ENCODE results near the gene ARL5B.
A peak's percentile ranks its signal among the peaks of the same experiment; 100 is the strongest.

Gene ARL5B

DNA sequence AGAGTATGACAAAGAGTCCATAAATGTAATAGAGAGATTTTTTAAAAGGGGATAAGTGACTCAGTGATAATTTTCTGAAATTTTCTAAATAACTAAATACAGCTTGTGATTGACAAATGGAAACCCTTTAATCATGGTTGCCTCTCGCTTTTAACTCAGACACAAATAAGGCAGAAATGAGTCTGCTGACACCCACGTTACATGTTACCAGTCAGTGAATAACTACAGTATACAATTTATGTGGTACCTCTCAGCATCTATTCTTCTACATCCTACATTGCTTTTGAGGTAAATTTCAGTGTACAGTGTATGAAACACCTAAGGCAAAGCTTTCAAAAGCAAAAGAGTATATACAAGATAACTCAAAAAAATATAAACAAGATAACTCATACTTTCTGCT, 12.1 kb upstream of the ARL5B start:
- no peak for DNase-seq
- no peaks in the 10 kb centered on the region for H3K27me3 ChIP-seq (ENCODE audit: insufficient read depth, low read depth, severe bottlenecking)
- TF ChIP-seq CTCF (IDR thresholded peaks at IDR 0.05; ENCODE audit: low read depth, low read length): no peak
- H3K4me3 ChIP-seq (ENCODE audit: low read depth, low read length): no peak overlapping the region
- no peak overlapping the region for H3K27ac ChIP-seq
- no peaks in the 10 kb centered on the region for H3K36me3 ChIP-seq
- no peaks in the 10 kb centered on the region for H3K9me3 ChIP-seq (ENCODE audit: severe bottlenecking)

DNA sequence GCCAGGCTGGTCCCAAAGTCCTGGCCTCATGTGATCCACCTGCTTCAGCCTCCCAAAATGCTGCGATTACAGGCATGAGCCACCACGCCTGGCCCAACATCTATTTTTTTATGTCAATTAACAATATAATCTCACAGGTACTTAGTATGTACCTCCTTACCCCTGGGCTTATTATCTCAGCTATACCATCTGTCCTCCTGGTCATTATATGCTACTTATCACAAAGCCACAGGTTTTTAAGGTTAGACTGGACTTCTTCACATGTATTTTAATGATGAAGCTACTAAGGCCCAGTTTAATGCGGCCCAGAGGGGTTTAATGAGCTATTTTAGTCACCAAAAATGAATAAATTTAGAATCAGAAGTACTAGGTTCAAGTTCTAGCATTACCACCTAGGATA, 11.3 kb upstream of the ARL5B start:
- no peak for TF ChIP-seq CTCF (IDR thresholded peaks at IDR 0.05; ENCODE audit: low read depth, low read length)
- Histone ChIP-seq H3K9me3 (ENCODE audit: severe bottlenecking) (no peaks in the 10 kb centered on the region), H3K27ac (no peak overlapping the region), H3K27me3 (ENCODE audit: insufficient read depth, low read depth, severe bottlenecking) (no peaks in the 10 kb centered on the region), H3K4me3 (ENCODE audit: low read depth, low read length) (no peak overlapping the region), H3K36me3 (no peaks in the 10 kb centered on the region)
- DNase-seq: no peak

- H3K4me3 ChIP-seq (ENCODE audit: low read depth, low read length): no peak overlapping the region
- H3K36me3 ChIP-seq: no peaks in the 10 kb centered on the region
- no peak overlapping the region for H3K27ac ChIP-seq
- H3K9me3 ChIP-seq (ENCODE audit: severe bottlenecking): no peaks in the 10 kb centered on the region
- DNase-seq: no peak
- no peak for TF ChIP-seq CTCF (IDR thresholded peaks at IDR 0.05; ENCODE audit: low read depth, low read length)
- no peaks in the 10 kb centered on the region for H3K27me3 ChIP-seq (ENCODE audit: insufficient read depth, low read depth, severe bottlenecking)
These were observed 9.8 kb upstream of the ARL5B start for GRCh38 chr10:18649364-18649959.

GRCh38 chr10:18650404-18650997, 8.7 kb upstream of the ARL5B start:
- Histone ChIP-seq H3K36me3 (no peaks in the 10 kb centered on the region), H3K9me3 (ENCODE audit: severe bottlenecking) (no peaks in the 10 kb centered on the region), H3K27me3 (ENCODE audit: insufficient read depth, low read depth, severe bottlenecking) (no peaks in the 10 kb centered on the region), H3K27ac (no peak overlapping the region), H3K4me3 (ENCODE audit: low read depth, low read length) (peak overlapping the region; percentile 84)
- DNase-seq: no peak
- TF ChIP-seq CTCF (IDR thresholded peaks at IDR 0.05; ENCODE audit: low read depth, low read length): no peak

DNA sequence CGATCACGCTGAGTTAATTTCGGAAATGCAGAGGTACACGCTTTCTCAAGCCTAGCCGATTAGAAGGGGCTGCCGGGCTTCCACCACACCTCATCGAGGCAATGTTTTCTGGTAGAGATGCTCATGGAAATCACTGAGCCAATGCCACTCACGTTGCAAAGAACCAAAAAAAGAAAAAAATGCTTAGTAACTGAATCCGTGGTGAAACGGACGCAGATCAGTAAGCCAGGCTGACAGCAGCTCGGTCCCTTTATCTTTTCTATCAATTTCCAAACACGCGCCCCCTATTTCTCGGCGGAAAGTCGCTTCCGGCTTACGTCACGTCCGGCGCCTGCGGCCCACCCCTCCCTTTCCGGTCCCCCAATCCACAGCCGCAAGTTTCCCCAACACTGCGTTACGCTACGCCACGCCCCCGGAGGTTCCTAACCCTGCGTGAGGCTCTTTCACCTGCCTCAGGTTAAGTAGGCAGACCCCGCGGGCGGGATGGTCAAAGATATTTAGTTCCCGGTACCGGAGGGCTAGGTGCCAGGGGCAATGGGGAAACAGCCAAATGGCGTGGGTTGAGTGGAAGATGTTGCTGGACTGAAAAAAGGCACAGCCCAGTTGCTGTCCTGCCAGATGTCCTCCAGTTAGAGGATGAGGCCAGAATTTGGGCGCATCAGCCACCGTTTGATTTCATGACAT, 7.8 kb upstream of the ARL5B start, which contains the start of gene NSUN6:
Gene NSUN6 (minus strand): TSS at position 264 of the 684 bp plus-strand sequence. CDS start 384 bp downstream, outside the sequence.
- no peaks in the 10 kb centered on the region for H3K27me3 ChIP-seq (ENCODE audit: insufficient read depth, low read depth, severe bottlenecking)
- no peaks in the 10 kb centered on the region for H3K36me3 ChIP-seq
- TF ChIP-seq CTCF (IDR thresholded peaks at IDR 0.05; ENCODE audit: low read depth, low read length): no peak
- H3K4me3 ChIP-seq (ENCODE audit: low read depth, low read length): peak within 1 kb of the TSS; percentile 84
- DNase-seq: peak; percentile 73
- peak within 1 kb of the TSS; percentile 69 for H3K27ac ChIP-seq
- no peaks in the 10 kb centered on the region for H3K9me3 ChIP-seq (ENCODE audit: severe bottlenecking)
